ENCODE measurements around the gene DNAJC3. TPM values are rescaled to one million over a fixed set of nuclear protein-coding genes. Genes with fewer than 3 reads are reported as not detected.
"Not testable (repeated sequence)": the region's sequence is repeated elsewhere in the genome, so short reads cannot be mapped to it uniquely, and the experiment has no call there.

The DNAJC3 gene
- total RNA-seq, 1 donor from 2014 or later, result 72.7 TPM

DNA sequence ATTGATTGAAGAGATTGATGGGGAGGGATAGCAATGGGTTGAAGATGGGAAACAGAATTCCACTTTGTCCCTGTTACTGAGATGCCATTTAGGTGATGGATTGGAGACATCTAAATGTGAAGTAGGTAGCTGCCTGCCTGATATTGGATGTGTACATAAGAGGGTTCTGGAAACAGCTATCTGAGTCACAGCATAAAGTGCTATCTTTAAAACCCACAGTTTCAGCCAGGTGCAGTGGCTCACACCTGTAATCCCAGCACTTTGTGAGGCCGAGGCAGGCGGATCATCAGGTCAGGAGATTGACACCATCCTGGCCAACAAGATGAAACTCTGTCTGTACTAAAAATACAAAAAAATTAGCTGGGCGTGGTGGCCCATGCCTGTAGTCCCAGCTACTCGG is 72.6 kb downstream of the DNAJC3 start:
- no peaks in the 10 kb centered on the region for H3K36me3 ChIP-seq (ENCODE audit: control insufficient read depth, insufficient read depth, low read length)
- no peaks in the 10 kb centered on the region for H3K27me3 ChIP-seq (ENCODE audit: control insufficient read depth, insufficient read depth, low read length)
- no peak for DNase-seq (ENCODE audit: low read depth)
- TF ChIP-seq, protein P1, sequence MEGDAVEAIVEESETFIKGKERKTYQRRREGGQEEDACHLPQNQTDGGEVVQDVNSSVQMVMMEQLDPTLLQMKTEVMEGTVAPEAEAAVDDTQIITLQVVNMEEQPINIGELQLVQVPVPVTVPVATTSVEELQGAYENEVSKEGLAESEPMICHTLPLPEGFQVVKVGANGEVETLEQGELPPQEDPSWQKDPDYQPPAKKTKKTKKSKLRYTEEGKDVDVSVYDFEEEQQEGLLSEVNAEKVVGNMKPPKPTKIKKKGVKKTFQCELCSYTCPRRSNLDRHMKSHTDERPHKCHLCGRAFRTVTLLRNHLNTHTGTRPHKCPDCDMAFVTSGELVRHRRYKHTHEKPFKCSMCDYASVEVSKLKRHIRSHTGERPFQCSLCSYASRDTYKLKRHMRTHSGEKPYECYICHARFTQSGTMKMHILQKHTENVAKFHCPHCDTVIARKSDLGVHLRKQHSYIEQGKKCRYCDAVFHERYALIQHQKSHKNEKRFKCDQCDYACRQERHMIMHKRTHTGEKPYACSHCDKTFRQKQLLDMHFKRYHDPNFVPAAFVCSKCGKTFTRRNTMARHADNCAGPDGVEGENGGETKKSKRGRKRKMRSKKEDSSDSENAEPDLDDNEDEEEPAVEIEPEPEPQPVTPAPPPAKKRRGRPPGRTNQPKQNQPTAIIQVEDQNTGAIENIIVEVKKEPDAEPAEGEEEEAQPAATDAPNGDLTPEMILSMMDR (IDR thresholded peaks at IDR 0.05; ENCODE audit: insufficient read depth, low read length, severe bottlenecking), result no peak
- FAIRE-seq, result no peak
- no peak overlapping the region for H3K4me3 ChIP-seq (ENCODE audit: low read depth, low read length)

DNA sequence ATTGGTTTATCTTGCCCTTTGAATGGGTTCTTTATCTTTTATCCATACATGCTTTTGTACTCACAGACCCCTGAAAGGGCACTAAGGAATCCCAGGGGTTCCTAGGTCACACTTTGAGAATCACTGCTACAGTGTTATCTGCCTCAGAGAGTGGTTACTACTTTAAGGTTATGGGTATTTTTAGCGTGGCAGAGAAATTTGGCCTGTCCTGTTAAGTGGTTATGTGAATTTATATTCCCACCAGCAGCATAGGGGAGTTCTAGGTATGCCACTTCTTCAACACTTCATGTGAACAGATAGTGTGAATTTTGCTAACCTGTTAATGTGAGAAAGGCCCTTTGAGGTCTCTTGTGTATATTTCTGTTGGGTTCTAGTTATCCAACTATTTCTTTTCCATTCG is 75.7 kb downstream of the DNAJC3 start:
- Histone ChIP-seq H3K27me3 (ENCODE audit: control insufficient read depth, insufficient read depth, low read length) (no peaks in the 10 kb centered on the region), H3K36me3 (ENCODE audit: control insufficient read depth, insufficient read depth, low read length) (no peaks in the 10 kb centered on the region), H3K4me3 (ENCODE audit: low read depth, low read length) (no peak overlapping the region)
- TF ChIP-seq, protein P1 (IDR thresholded peaks at IDR 0.05; ENCODE audit: insufficient read depth, low read length, severe bottlenecking), result no peak
- DNase-seq (ENCODE audit: low read depth) (no peak), FAIRE-seq (no peak)

DNA sequence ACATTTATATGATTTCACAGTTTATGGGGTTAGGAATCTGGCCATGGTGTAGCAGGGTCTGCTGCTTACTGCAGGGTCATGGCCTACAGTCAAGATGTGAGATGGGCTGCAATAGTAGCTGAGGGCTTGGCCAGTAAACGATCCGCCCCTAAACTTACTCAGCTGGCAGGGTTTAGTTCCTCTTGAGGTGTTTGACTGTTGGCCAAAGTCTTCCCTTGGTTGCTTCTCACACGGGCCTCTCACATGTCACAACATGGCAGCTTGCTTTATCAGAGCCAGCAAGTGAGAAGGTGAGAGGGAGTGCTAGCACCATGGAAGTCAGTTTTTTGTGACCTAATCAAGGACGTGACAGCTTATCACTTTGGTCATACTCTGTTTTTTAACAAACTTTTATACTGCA is 77.1 kb downstream of the DNAJC3 start:
- H3K4me3 ChIP-seq (ENCODE audit: low read depth, low read length), result no peak overlapping the region
- no peaks in the 10 kb centered on the region for H3K36me3 ChIP-seq (ENCODE audit: control insufficient read depth, insufficient read depth, low read length)
- TF ChIP-seq, protein P1 (IDR thresholded peaks at IDR 0.05; ENCODE audit: insufficient read depth, low read length, severe bottlenecking), result no peak
- peak; percentile 67 for DNase-seq (ENCODE audit: low read depth)
- FAIRE-seq, result peak; percentile 7
- no peaks in the 10 kb centered on the region for H3K27me3 ChIP-seq (ENCODE audit: control insufficient read depth, insufficient read depth, low read length)

- DNase-seq (ENCODE audit: low read depth) (no peak), FAIRE-seq (no peak)
- TF ChIP-seq, protein P1 (IDR thresholded peaks at IDR 0.05; ENCODE audit: insufficient read depth, low read length, severe bottlenecking), result no peak
- Histone ChIP-seq H3K36me3 (ENCODE audit: control insufficient read depth, insufficient read depth, low read length) (no peaks in the 10 kb centered on the region), H3K4me3 (ENCODE audit: low read depth, low read length) (no peak overlapping the region), H3K27me3 (ENCODE audit: control insufficient read depth, insufficient read depth, low read length) (no peaks in the 10 kb centered on the region)
These were observed 79.1 kb downstream of the DNAJC3 start for GRCh38 chr13:95756072-95756471.

DNA sequence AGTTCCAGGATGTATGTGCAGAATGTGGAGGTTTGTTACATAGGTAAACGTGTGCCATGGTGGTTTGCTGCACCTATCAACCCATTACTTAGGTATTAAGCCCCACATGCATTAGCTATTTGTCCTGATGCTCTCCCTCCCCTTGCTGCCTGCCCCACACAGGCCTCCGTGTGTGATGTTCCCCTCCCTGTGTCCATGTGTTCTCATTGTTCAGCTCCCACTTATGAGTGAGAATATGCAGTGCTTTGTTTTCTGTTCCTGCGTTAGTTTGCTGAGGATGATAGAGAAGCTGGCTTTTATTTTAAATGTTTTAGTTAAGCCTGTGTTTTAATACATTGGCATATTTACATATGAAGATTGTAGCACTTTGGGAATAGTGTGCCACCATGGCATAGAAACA is 85.7 kb downstream of the DNAJC3 start:
- not testable (repeated sequence) for H3K27me3 ChIP-seq (ENCODE audit: control insufficient read depth, insufficient read depth, low read length); FAIRE-seq; H3K4me3 ChIP-seq (ENCODE audit: low read depth, low read length); DNase-seq (ENCODE audit: low read depth); H3K36me3 ChIP-seq (ENCODE audit: control insufficient read depth, insufficient read depth, low read length)

- TF ChIP-seq, protein P1 (IDR thresholded peaks at IDR 0.05; ENCODE audit: insufficient read depth, low read length, severe bottlenecking), result no peak
- FAIRE-seq (no peak), DNase-seq (ENCODE audit: low read depth) (no peak)
- Histone ChIP-seq H3K4me3 (ENCODE audit: low read depth, low read length) (no peak overlapping the region), H3K36me3 (ENCODE audit: control insufficient read depth, insufficient read depth, low read length) (no peaks in the 10 kb centered on the region), H3K27me3 (ENCODE audit: control insufficient read depth, insufficient read depth, low read length) (no peaks in the 10 kb centered on the region)
These were observed 86.7 kb downstream of the DNAJC3 start for GRCh38 chr13:95763601-95764000.

Data from bronchial epithelial cell (primary cell).